HG03060 (cell line): ENCODE data around the gene IL19.
A peak's percentile ranks its signal among the peaks of the same experiment; 100 is the strongest.

Experiments
- ATAC-seq: cut with Tn5 transposase; IDR thresholded peaks from one replicate; pipeline ENCODE4 v1.9.1; 2021; ENCODE audit warnings: low read depth, moderate number of reproducible peaks; ENCODE audit not compliant: unreplicated experiment

Gene IL19

GRCh38 chr1:206797534-206798383 is 27.2 kb downstream of the IL19 start:
- no peak for ATAC-seq

GRCh38 chr1:206798384-206798996 is 27.9 kb downstream of the IL19 start:
- no peak for ATAC-seq

GRCh38 chr1:206799311-206799710 is 28.7 kb downstream of the IL19 start:
- no peak for ATAC-seq

DNA sequence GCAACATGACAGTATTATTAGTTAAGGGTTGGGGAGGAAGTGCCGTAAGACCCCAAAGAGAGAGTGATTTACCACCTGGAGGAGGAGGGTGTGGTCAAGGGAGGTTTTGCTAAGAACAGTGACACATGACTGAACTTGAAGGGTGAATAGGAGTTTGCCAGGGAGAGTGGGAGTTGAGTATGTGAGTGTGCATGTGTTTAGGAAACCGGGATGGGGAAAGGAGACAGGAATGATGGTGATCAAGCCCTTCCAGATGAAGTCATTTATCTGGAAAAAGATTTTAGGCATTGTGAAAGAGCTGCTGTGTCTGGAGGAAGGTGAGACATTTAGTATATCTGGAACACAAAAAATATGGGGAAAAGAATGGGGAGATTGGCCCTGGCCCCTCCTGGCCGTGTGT is 29.8 kb downstream of the IL19 start:
- ATAC-seq = no peak

- no peak for ATAC-seq
These were observed 30.3 kb downstream of the IL19 start for GRCh38 chr1:206800891-206801290.

- ATAC-seq = no peak
These were observed 30.9 kb downstream of the IL19 start for GRCh38 chr1:206801467-206801866.

DNA sequence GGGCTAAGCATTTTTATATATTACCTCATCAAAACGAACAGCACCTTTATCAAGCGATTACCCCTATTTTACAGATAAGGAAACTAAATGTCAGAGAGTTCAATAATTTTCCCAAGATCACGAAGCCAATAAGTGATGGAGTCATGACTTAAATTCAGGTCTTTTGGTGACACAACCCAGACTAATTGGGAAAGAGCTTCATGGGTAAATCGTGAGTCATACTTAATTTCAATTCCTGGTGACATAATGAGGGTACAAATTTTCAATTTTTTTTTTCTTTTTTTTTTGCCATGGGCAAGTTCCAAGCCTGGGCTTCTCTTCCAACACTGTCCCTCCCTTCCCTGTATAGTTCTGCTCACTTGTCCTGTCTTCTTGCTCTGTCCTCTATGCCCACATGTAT is 31.8 kb downstream of the IL19 start:
- no peak for ATAC-seq

- ATAC-seq = peak; percentile 95
These were observed 32.7 kb downstream of the IL19 start for GRCh38 chr1:206803221-206803730.

GRCh38 chr1:206804156-206804737 is 33.7 kb downstream of the IL19 start:
- ATAC-seq = no peak

GRCh38 chr1:206805357-206805756 is 34.8 kb downstream of the IL19 start:
- no peak for ATAC-seq

DNA sequence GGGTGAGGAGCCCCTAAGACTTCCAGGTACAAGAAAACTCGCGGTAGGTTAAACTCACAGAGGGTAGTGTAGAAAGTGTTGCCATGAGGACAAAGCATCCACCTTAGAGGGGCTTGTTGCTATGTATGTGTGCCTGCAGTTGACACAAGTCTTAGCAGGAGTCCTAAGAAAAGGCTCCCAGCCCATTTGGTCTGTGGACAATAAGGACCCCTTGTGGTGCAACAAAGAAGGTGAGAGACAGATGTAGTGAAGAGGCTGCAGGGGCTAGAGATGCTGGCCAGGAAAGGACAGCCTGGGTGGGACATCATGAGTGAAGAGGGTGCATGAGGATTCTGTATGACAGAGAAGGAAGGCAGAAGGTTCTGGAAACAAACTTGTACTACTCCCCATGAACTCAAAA is 38.0 kb downstream of the IL19 start:
- no peak for ATAC-seq

- no peak for ATAC-seq
These were observed 39.0 kb downstream of the IL19 start for GRCh38 chr1:206809504-206810084.

DNA sequence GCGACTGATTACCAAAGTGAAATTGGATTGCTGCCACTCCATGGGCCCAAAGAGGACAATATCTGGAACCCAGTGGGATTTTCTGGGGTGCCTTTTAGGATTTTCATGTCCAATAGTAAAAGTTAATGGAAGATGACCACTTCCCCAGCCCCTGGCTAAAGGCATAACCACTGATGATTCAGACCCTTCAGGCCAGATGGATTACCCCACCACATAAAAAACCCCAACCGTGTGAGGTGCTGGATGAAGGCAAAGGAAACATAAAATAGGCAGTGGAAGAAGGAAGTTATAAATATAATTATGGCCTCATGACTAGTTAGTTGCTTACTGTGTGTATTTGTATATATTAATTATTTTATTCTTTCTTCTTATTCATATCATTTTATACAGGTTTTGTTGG is 41.9 kb downstream of the IL19 start:
- ATAC-seq = no peak

- no peak for ATAC-seq
These were observed 44.3 kb downstream of the IL19 start for GRCh38 chr1:206814716-206815341.

- ATAC-seq = peak; percentile 56
These were observed 46.1 kb downstream of the IL19 start for GRCh38 chr1:206816390-206817287.

DNA sequence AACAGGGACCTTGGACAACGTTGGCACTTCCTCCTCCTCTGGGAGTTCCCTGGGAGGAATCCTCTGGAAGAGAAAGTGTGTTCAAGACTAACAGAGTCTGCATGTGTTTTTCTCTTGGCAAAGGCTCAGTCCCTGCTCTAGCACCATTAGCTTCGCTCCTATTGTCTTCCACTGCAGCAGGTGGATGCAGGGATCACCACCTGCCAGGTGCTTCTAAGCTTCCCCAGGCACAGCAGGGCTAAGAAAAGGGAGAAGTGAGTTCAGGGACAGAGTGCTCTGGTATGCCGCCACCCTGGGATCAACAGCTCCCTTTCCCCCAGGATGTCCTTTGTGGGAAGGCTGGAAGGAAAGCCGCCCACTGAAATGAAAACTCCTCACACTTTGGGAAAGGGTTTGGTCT is 50.9 kb downstream of the IL19 start:
- ATAC-seq = no peak

GRCh38 chr1:206823727-206824126 is 53.2 kb downstream of the IL19 start:
- no peak for ATAC-seq

DNA sequence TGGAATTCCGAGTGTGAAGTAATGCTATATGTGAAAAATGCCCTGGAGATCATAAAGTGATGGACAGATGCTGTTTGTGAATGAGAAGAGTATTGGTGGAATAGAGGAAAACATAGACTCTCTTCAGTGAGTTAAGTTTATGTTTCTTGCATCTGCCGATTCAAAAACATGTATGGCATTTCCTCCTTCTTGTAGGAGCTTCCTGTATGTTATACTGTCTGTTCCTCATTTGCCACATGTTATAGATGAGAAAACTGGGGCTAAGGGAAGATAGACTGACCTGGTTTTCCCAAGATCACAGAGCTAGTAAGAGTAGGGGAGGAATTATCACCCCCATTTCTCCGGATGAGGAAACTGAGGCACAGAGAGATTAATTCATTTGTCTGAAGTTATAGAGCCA is 53.8 kb downstream of the IL19 start:
- no peak for ATAC-seq

GRCh38 chr1:206826394-206826793 is 55.8 kb downstream of the IL19 start:
- no peak for ATAC-seq

GRCh38 chr1:206828061-206828460 is 57.5 kb downstream of the IL19 start:
- ATAC-seq = no peak
